ENCODE results near the gene ZNF208. TPM values are rescaled to one million over a fixed set of nuclear protein-coding genes. Genes with fewer than 3 reads are reported as not detected.
"Not testable (repeated sequence)": the region's sequence is repeated elsewhere in the genome, so short reads cannot be mapped to it uniquely, and the experiment has no call there.

The ZNF208 gene
- total and polyA plus RNA-seq, 4 experiments from 2014 or later: 1.6 to 13.0 (median 6.1) TPM

- H3K27me3 ChIP-seq (ENCODE audit: insufficient read depth, low read length); CTCF ChIA-PET (ENCODE audit: partially characterized antibody); H3K36me3 ChIP-seq (ENCODE audit: insufficient read depth, low read length); H3K36me3 Mint-ChIP-seq; H3K4me3 ChIP-seq (ENCODE audit: low read length in 2 of 2); H3K9me3 ChIP-seq (ENCODE audit: control insufficient read depth in 1 of 2, low read length in 2 of 2); intact Hi-C loops (cut with micrococcal nuclease); POLR2A ChIA-PET (ENCODE audit: partially characterized antibody); H3K9me3 Mint-ChIP-seq; H3K27ac Mint-ChIP-seq; H3K4me1 Mint-ChIP-seq; DNase-seq; H3K27ac ChIP-seq (ENCODE audit: low read depth, low read length); H3K4me3 Mint-ChIP-seq; H3K4me1 ChIP-seq (ENCODE audit: insufficient read depth, low read length): not testable (repeated sequence)
- H3K27me3 Mint-ChIP-seq: peaks cover 0 to 12% of the 10 kb centered on the region in 2 donors
Measured at GRCh38 chr19:21885516-21885915, 125.2 kb downstream of the ZNF208 start.

GRCh38 chr19:21884786-21885185 lies 126.0 kb downstream of the ZNF208 start:
- H3K9me3 Mint-ChIP-seq; H3K27me3 ChIP-seq (ENCODE audit: insufficient read depth, low read length); H3K27ac Mint-ChIP-seq; H3K36me3 ChIP-seq (ENCODE audit: insufficient read depth, low read length); CTCF ChIA-PET (ENCODE audit: partially characterized antibody); H3K9me3 ChIP-seq (ENCODE audit: control insufficient read depth in 1 of 2, low read length in 2 of 2); POLR2A ChIA-PET (ENCODE audit: partially characterized antibody); H3K27ac ChIP-seq (ENCODE audit: low read depth, low read length); intact Hi-C loops (cut with micrococcal nuclease); DNase-seq; H3K4me1 ChIP-seq (ENCODE audit: insufficient read depth, low read length); H3K4me3 Mint-ChIP-seq; H3K4me3 ChIP-seq (ENCODE audit: low read length in 2 of 2); H3K36me3 Mint-ChIP-seq; H3K4me1 Mint-ChIP-seq: not testable (repeated sequence)
- H3K27me3 Mint-ChIP-seq: peaks cover 0 to 12% of the 10 kb centered on the region in 2 donors

- H3K27ac ChIP-seq (ENCODE audit: low read depth, low read length): no peak overlapping the region
- intact Hi-C loops (cut with micrococcal nuclease): no loop called here
- no peaks in the 10 kb centered on the region for H3K36me3 Mint-ChIP-seq
- H3K4me1 ChIP-seq (ENCODE audit: insufficient read depth, low read length): no peaks in the 10 kb centered on the region
- no peaks in the 10 kb centered on the region for H3K4me1 Mint-ChIP-seq
- no peak for DNase-seq
- no peaks in the 10 kb centered on the region for H3K27me3 ChIP-seq (ENCODE audit: insufficient read depth, low read length)
- POLR2A ChIA-PET (ENCODE audit: partially characterized antibody): no interaction called here
- H3K9me3 ChIP-seq (ENCODE audit: control insufficient read depth in 1 of 2, low read length in 2 of 2): no peaks in the 10 kb centered on the region
- no peak overlapping the region for H3K4me3 ChIP-seq (ENCODE audit: low read length in 2 of 2)
- peaks cover 0 to 12% of the 10 kb centered on the region in 2 donors for H3K27me3 Mint-ChIP-seq
- H3K9me3 Mint-ChIP-seq: peaks cover 0 to 2% (median 0%) of the 10 kb centered on the region in 8 donors
- no peaks in the 10 kb centered on the region for H3K36me3 ChIP-seq (ENCODE audit: insufficient read depth, low read length)
- H3K4me3 Mint-ChIP-seq: no peak overlapping the region
- H3K27ac Mint-ChIP-seq: no peak overlapping the region
- CTCF ChIA-PET (ENCODE audit: partially characterized antibody): no interaction called here
Measured at GRCh38 chr19:21883516-21883915, 127.2 kb downstream of the ZNF208 start.

Other genes with a start within 250 kb of the ZNF208 start
- 10 to 100 TPM; 15.9 to 16.0 TPM for gene ZNF100, start 243.4 kb downstream of the ZNF208 start, total RNA-seq
- 10 to 100 TPM in 1 of 2 donors, 1 to 10 TPM in 1; 7.9 to 10.6 TPM for gene ZNF100, start 243.4 kb downstream of the ZNF208 start, polyA plus RNA-seq
- 10 to 100 TPM; 27.6 to 31.9 TPM for gene ZNF43, start 174.8 kb downstream of the ZNF208 start, total RNA-seq
- 10 to 100 TPM in 1 of 2 donors, 1 to 10 TPM in 1; 9.8 to 13.3 TPM for gene ZNF43, start 174.8 kb downstream of the ZNF208 start, polyA plus RNA-seq
- gene ZNF257, start 41.5 kb upstream of the ZNF208 start, total RNA-seq: 10 to 100 TPM in 1 of 2 experiments, 1 to 10 TPM in 1; 8.3 to 12.5 TPM
- gene ZNF257, start 41.5 kb upstream of the ZNF208 start, polyA plus RNA-seq: 1 to 10 TPM; 1.5 to 2.6 TPM
- gene ZNF676, start 186.0 kb upstream of the ZNF208 start, total RNA-seq: not detected
- gene ZNF676, start 186.0 kb upstream of the ZNF208 start, polyA plus RNA-seq: not detected